K562 (cell line): ENCODE results near the gene ZC3H8. TPM values are rescaled to one million over a fixed set of nuclear protein-coding genes. Genes with fewer than 3 reads are reported as not detected.
A peak's percentile ranks its signal among the peaks of the same experiment; 100 is the strongest.

Experiments
- ATAC-seq: fragments of 200-7000 bp; cut with Tn5 transposase; 3 replicates; pipeline ENCODE4 v1.9.1; 2020; ENCODE audit warnings: moderate library complexity
- BruUV-seq: library from RNA; stranded (reverse); fragments of 400-500 nt; replicated peaks from 2 replicates; lab custom pipeline; 2021; lab: Mats Ljungman, UMichigan
- CTCF ChIA-PET: fragments of 300-600 bp; formaldehyde crosslinking; extraction: SDS; loops from one replicate; lab custom pipeline; 2021; ENCODE audit warnings: low intra/inter-chr PET ratio; lab: Yijun Ruan, JAX
- POLR2A ChIA-PET: fragments of 300-600, 350-650 bp; sonication (Branson Sonifier 250); formaldehyde crosslinking; extraction: SDS; loops from one replicate; lab custom pipeline; 2021; ENCODE audit warnings: antibody characterized with exemption, inconsistent platforms; lab: Yijun Ruan, JAX
- DNase-seq, 4 experiments: peaks; one replicate each; pipeline versions ENCODE4 v3.0.0 to v3.0.0-alpha.2; 2011 to 2018; ENCODE audit warnings: low spot score in 3 of 4, mixed read lengths in 3 of 4; ENCODE audit errors: extremely low read depth in 1 of 4
- FAIRE-seq: peaks from 2 replicates; lab custom pipeline; 2011; peaks lifted over from hg19 to GRCh38; lab: Jason Lieb, UNC
- H2AFZ ChIP-seq: 2 replicates; pipeline ENCODE4 v1.6.0; 2011; ENCODE audit warnings: low read depth, low read length, control low read depth, inconsistent platforms
- H3K27ac ChIP-seq: fragments of 200-600 bp; 3 replicates; pipeline ENCODE4 v1.8.0; 2011; ENCODE audit warnings: low read depth, mild to moderate bottlenecking, control low read depth, inconsistent platforms, low read length, moderate library complexity, mixed read lengths; ENCODE audit errors: extremely low read depth
- H3K27me3 ChIP-seq, 2 experiments: fragments of 300-600 bp in 1 of 2; 2 replicates in 1 of 2; 3 replicates in 1 of 2; pipeline versions ENCODE4 v1.6.0 to v1.8.0; 2011; ENCODE audit warnings: inconsistent platforms in 2 of 2, low read length in 2 of 2, mild to moderate bottlenecking in 1 of 2, mixed read lengths in 1 of 2, moderate library complexity in 1 of 2; ENCODE audit not compliant: control insufficient read depth in 2 of 2, insufficient read depth in 2 of 2
- H3K36me3 ChIP-seq: fragments of 300-600 bp; 3 replicates; pipeline ENCODE4 v1.8.0; 2011; ENCODE audit warnings: mild to moderate bottlenecking, low read length, inconsistent platforms; ENCODE audit not compliant: control insufficient read depth, insufficient read depth
- H3K4me1 ChIP-seq, 2 experiments: fragments of 200-600 bp in 1 of 2; replicated peaks in 1 of 2; 2 replicates in 1 of 2; 3 replicates in 1 of 2; pipeline versions ENCODE4 v1.5.1 to v1.8.0; 2011; ENCODE audit warnings: inconsistent platforms in 2 of 2, low read length in 2 of 2, mild to moderate bottlenecking in 1 of 2, mixed read lengths in 1 of 2, moderate library complexity in 1 of 2; ENCODE audit not compliant: control insufficient read depth in 2 of 2, insufficient read depth in 2 of 2
- H3K4me2 ChIP-seq: 2 replicates; pipeline ENCODE4 v1.6.1; 2011; ENCODE audit warnings: low read length, control low read depth, inconsistent platforms, mixed read lengths; ENCODE audit not compliant: insufficient read depth
- H3K4me3 ChIP-seq: fragments of 200-600 bp; sonication (generic), shearing (Covaris generic); 2 replicates; pipeline ENCODE4 v1.5.1; 2016; ENCODE audit warnings: control low read depth, inconsistent platforms
- H3K79me2 ChIP-seq: fragments of 200-600 bp; 3 replicates; pipeline ENCODE4 v1.8.0; 2011; ENCODE audit warnings: low read length, inconsistent platforms; ENCODE audit not compliant: control insufficient read depth, insufficient read depth
- H3K9ac ChIP-seq, 2 experiments: 2 replicates each; pipeline versions ENCODE4 v1.6.0 to v1.6.1; 2011; ENCODE audit warnings: low read depth in 2 of 2, low read length in 2 of 2, control low read depth in 1 of 2, inconsistent platforms in 1 of 2, mild to moderate bottlenecking in 1 of 2, mixed read lengths in 1 of 2; ENCODE audit not compliant: insufficient read depth in 1 of 2
- H3K9me1 ChIP-seq: one replicate; pipeline ENCODE4 v1.6.0; 2011; ENCODE audit warnings: inconsistent platforms, mild to moderate bottlenecking, low read length, moderate library complexity; ENCODE audit not compliant: control insufficient read depth, insufficient read depth
- H3K9me3 ChIP-seq: replicated peaks from 2 replicates; pipeline ENCODE4 v1.5.1; 2011; ENCODE audit warnings: low read depth, low read length, inconsistent platforms; ENCODE audit not compliant: control insufficient read depth, insufficient read depth
- H4K20me1 ChIP-seq: replicated peaks from 2 replicates; pipeline ENCODE4 v1.6.1; 2011; ENCODE audit warnings: low read length, inconsistent platforms, mixed read lengths; ENCODE audit not compliant: control insufficient read depth, insufficient read depth
- GTF2A2 ChIP-seq: IDR thresholded peaks from 2 replicates; pipeline ENCODE4 v1.6.1; 2016; ENCODE audit warnings: mild to moderate bottlenecking, missing genetic modification characterization, missing compliant biosample characterization
- KLF6 ChIP-seq: fragments of 250-450 bp; sonication (Bioruptor Pico); IDR thresholded peaks from 2 replicates; pipeline ENCODE4 v1.4.0; 2020; ENCODE audit warnings: mild to moderate bottlenecking, moderate library complexity, borderline replicate concordance
- PKNOX1 ChIP-seq: fragments of 450-650 bp; IDR thresholded peaks from 2 replicates; pipeline ENCODE4 v1.6.1; 2016
- RCOR1 ChIP-seq, 2 experiments: IDR thresholded peaks; 2 replicates each; pipeline ENCODE4 v1.6.1; 2012; ENCODE audit warnings: low read depth in 2 of 2, low read length in 2 of 2, borderline replicate concordance in 1 of 2, improper control_type of control experiment in 1 of 2
- TCF3 ChIP-seq: sonication (generic); formaldehyde crosslinking; IDR thresholded peaks from 2 replicates; pipeline ENCODE4 v1.4.0; 2020; ENCODE audit warnings: mild to moderate bottlenecking, missing genetic modification reagents
- TRIM24 ChIP-seq, 2 experiments: fragments of 450-650 bp; IDR thresholded peaks; 2 replicates each; pipeline ENCODE4 v1.6.1; 2016
- TRIM28 ChIP-seq: fragments of 450-650 bp; IDR thresholded peaks from 2 replicates; pipeline ENCODE4 v1.6.1; 2017
- WGBS: fragments of 100-300 bp; shearing (Covaris generic); methylation state at CpG from one replicate; pipeline ENCODE4 v1.1.6; 2016; ENCODE audit warnings: low coverage, mixed read lengths; ENCODE audit not compliant: insufficient coverage; ENCODE audit errors: missing lambda C conversion rate; 5-methylcytosine and 5-hydroxymethylcytosine counted together
- in situ Hi-C: fragments of 300-500 bp; cut with MboI; formaldehyde crosslinking; loops from 4 replicates; pipeline ENCODE4 v1.15.0; 2018; ENCODE audit warnings: inconsistent platforms, mixed read lengths
- intact Hi-C: fragments of 100-400 bp; cut with micrococcal nuclease; formaldehyde crosslinking; loops from 2 replicates; pipeline ENCODE4 v1.14.2; 2022
- polyA plus RNA-seq, 8 experiments: library from polyadenylated mRNA; depleted of rRNA in 4 of 8; stranded (reverse) in 5 of 8; unstranded in 3 of 8; fragments of >200 nt; fragmentation: Nextera tagmentation in 2 of 8; fragmentation: Illumina TruSeq in 1 of 8; extraction: Ambion mirVana in 2 of 8; extraction: Trizol in 1 of 8; gene quantifications; 2 replicates each; pipeline versions ENCODE4 v1.2.1 to v1.2.3, GENCODE V29; 2011 to 2014; ENCODE audit warnings: inconsistent platforms in 1 of 8, missing spikeins in 1 of 8
- total RNA-seq, 7 experiments: library from RNA; depleted of rRNA in 6 of 7; stranded (reverse); fragments of >200 nt in 6 of 7; fragmentation: Illumina TruSeq in 2 of 7; extraction: Trizol in 2 of 7; gene quantifications; 2 replicates each; pipeline versions ENCODE4 v1.2.1 to v1.2.3, GENCODE V29; 2011 to 2021; ENCODE audit warnings: low replicate concordance in 1 of 7

The ZC3H8 gene
- total and polyA plus RNA-seq, 9 of the 15 experiments (the other 6 are each of a cell fraction or from before 2014, with no cell fraction given), result 11.6 to 41.5 (median 27.5) TPM

- peak in 1 of 2 experiments; percentile 42; a peak in 1 of 4 replicates for TF ChIP-seq RCOR1 (IDR thresholded peaks at IDR 0.05; ENCODE audit: borderline replicate concordance in 1 of 2, low read depth in 2 of 2, low read length in 2 of 2)
- peak; percentile 65; the same call in 1 of the 2 replicates for TF ChIP-seq TCF3
- peak; percentile 52 for TF ChIP-seq PKNOX1
- TF ChIP-seq TRIM24 (IDR thresholded peaks at IDR 0.05), result peak in 1 of 2 experiments; percentile 56; a peak in 2 of 4 replicates
These were observed 66.8 kb downstream of the ZC3H8 start (continued) for GRCh38 chr2:112187805-112188596.

- intact Hi-C loops (no loop called here), in situ Hi-C loops (no loop called here)
- CTCF ChIA-PET, result no interaction called here
- ATAC-seq, result no peak
- no TSS peak for BruUV-seq
- H3K27me3 ChIP-seq, result no peaks in the 10 kb centered on the region
- H3K9me3 ChIP-seq, result peaks cover 5% of the 10 kb centered on the region; the same call in 1 of the 2 replicates
- no peak for DNase-seq
- no peaks in the 10 kb centered on the region for H3K36me3 ChIP-seq
- H4K20me1 ChIP-seq, result no peaks in the 10 kb centered on the region; the same call in 1 of the 2 replicates
- H3K4me3 ChIP-seq, result no peak overlapping the region
- POLR2A ChIA-PET, result interaction anchor here (0.6 kb wide), 1 partner anchor 292 kb away, joined by 3 read pairs; no protein-coding TSS in a partner anchor
- no peak for FAIRE-seq
- no peak overlapping the region for H3K4me2 ChIP-seq
- H3K9me1 ChIP-seq, result no peaks in the 10 kb centered on the region
- peak overlapping the region; percentile 97 for H2AFZ ChIP-seq
- TF ChIP-seq TRIM28 (no peak), KLF6 (no peak), GTF2A2 (tag) (0 out of 2 replicates have a peak, but pooled peaks have one; percentile 65)
- H3K79me2 ChIP-seq, result no peaks in the 10 kb centered on the region
- 96% methylated on average over 27 of the region's 31 CpGs for WGBS
- H3K4me1 ChIP-seq, result peaks cover 14 to 21% of the 10 kb centered on the region in 2 experiments
- peak overlapping the region; percentile 78 for H3K27ac ChIP-seq
- H3K9ac ChIP-seq, result no peak overlapping the region
These were observed 67.7 kb downstream of the ZC3H8 start for GRCh38 chr2:112187046-112187715.
